GM23248 (cell line): ENCODE data around the gene CLIP2.

Source experiments
- EZH2 ChIP-seq: fragments of 200-600 bp; sonication (generic); IDR thresholded peaks from 2 replicates; pipeline ENCODE4 v1.6.1; 2018; ENCODE audit warnings: antibody characterized with exemption, mild to moderate bottlenecking; ENCODE audit not compliant: insufficient read depth, poor library complexity, severe bottlenecking
- EZH2phosphoT487 ChIP-seq: fragments of 200-600 bp; sonication (generic); IDR thresholded peaks from 2 replicates; pipeline ENCODE4 v1.6.1; 2018; ENCODE audit warnings: antibody characterized with exemption, moderate library complexity, mild to moderate bottlenecking, low read depth; ENCODE audit not compliant: insufficient read depth

GRCh38 chr7:74371381-74372341 lies 82.5 kb downstream of the CLIP2 start:
- TF ChIP-seq EZH2phosphoT487 (no peak), EZH2 (no peak)
